ENCODE measurements around the gene RBM19.

DNA sequence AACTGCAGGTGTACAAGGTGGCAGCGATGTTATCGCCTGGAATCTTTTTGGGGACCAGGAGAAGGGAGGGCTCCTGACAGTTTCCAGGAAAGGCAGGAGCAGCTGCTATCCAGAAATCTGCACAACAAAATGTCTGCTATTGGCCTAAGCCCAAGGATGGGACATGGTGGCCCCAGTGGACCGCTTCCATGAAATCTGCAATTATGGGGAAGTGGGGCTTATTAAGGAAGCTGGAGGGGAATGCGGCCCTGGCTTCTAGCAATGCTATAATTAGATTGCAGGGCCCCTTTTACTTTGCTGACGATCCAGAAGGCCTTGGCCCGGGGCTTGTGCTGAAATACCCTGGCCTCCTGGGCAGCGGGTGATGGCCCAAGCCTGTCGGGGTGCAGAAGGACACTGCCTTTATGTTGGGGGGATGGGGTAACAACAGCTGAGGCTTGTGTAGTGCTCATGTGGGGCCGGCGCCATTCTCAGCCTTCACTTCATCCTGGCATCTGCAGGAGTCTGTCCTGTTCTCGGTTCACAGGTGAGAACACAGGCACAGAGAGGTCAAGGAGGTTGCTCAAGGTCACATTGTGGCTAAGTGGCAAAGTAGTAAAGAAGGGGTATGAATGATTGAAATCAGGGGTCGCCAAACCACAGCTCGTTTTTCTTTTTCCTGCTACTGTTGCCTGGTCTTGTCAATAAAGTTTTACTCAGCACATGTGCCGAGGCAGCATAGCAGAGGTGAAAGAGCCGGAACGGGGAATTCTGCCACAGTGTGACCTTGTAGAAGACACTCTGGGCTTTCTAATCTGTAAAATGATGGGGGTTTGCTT lies 153.5 kb downstream of the RBM19 start:
- TF ChIP-seq REST (IDR thresholded peaks at IDR 0.05; ENCODE audit: insufficient read depth in 1 of 2, low read depth in 2 of 2, low read length in 2 of 2) (no peak), SIN3A (IDR thresholded peaks at IDR 0.05; ENCODE audit: borderline replicate concordance, insufficient read depth, low read length) (no peak), TAF1 (IDR thresholded peaks at IDR 0.05; ENCODE audit: borderline replicate concordance, insufficient read depth, low read length) (no peak), POLR2AphosphoS5 (IDR thresholded peaks at IDR 0.05; ENCODE audit: low read depth, low read length) (no peak)

Measured in PFSK-1 (cell line).